H1 (cell line): ENCODE measurements around the gene EVC2. TPM values are rescaled to one million over a fixed set of nuclear protein-coding genes. Genes with fewer than 3 reads are reported as not detected.

ENCODE experiments used
- CHD2 ChIP-seq: IDR thresholded peaks from 2 replicates; pipeline ENCODE4 v1.6.1; 2012; ENCODE audit warnings: low read length, improper control_type of control experiment
- CTBP2 ChIP-seq: IDR thresholded peaks from 2 replicates; pipeline ENCODE4 v1.7.0; 2011; ENCODE audit warnings: borderline replicate concordance, mild to moderate bottlenecking, moderate library complexity, mixed read lengths, low read length; ENCODE audit not compliant: insufficient read depth, insufficient read length
- EP300 ChIP-seq, 2 experiments: IDR thresholded peaks; 1 replicate in 1 of 2; 2 replicates in 1 of 2; pipeline ENCODE4 v1.6.1; 2011 to 2012; ENCODE audit warnings: low read depth in 2 of 2, low read length in 2 of 2, mild to moderate bottlenecking in 2 of 2, borderline replicate concordance in 1 of 2, inconsistent platforms in 1 of 2, moderate library complexity in 1 of 2
- JUND ChIP-seq: IDR thresholded peaks from 2 replicates; pipeline ENCODE4 v1.6.1; 2011; ENCODE audit warnings: mild to moderate bottlenecking, improper control_type of control experiment, low read length
- NRF1 ChIP-seq: IDR thresholded peaks from 2 replicates; pipeline ENCODE4 v1.6.1; 2011; ENCODE audit warnings: mild to moderate bottlenecking, low read depth, low read length, improper control_type of control experiment
- PHF8 ChIP-seq: fragments of 200-600 bp; sonication (generic); conservative IDR thresholded peaks from 2 replicates; pipeline ENCODE4 v1.7.1; 2012; ENCODE audit warnings: low read depth, mild to moderate bottlenecking, inconsistent platforms, low read length, moderate library complexity
- RNF2 ChIP-seq: fragments of 200-900, 300-1000 bp; sonication (generic); IDR thresholded peaks from 2 replicates; pipeline ENCODE4 v1.7.1; 2016; ENCODE audit warnings: borderline replicate concordance, low read depth, mild to moderate bottlenecking, antibody characterized with exemption, low read length; ENCODE audit not compliant: poor library complexity, severe bottlenecking; ENCODE audit errors: missing control alignments
- polyA plus RNA-seq, 7 experiments: library from polyadenylated mRNA; depleted of rRNA in 3 of 7; stranded (reverse) in 5 of 7; unstranded in 2 of 7; fragments of >200 nt in 5 of 7; fragments of 200-250 nt in 2 of 7; gene quantifications; 1 replicate in 5 of 7; 2 replicates in 1 of 7; 4 replicates in 1 of 7; pipeline versions ENCODE4 v1.2.1 to v1.2.3, GENCODE V29; 2011 to 2013; ENCODE audit warnings: missing spikeins in 2 of 7, mixed read lengths in 2 of 7
- total RNA-seq: library from RNA; stranded (reverse); fragmentation: NEBNext Ultra II Directional; extraction: Animal tissue kit (Norgen Biotek cat#: 25700); gene quantifications from 2 replicates; pipeline ENCODE4 v1.2.1, GENCODE V29; 2021
- TF ChIP-seq, protein P1 (sequence below): fragments of 300-600 bp; sonication (generic); IDR thresholded peaks from 2 replicates; pipeline ENCODE4 v1.7.1; 2012; ENCODE audit warnings: low read length, moderate library complexity, mild to moderate bottlenecking, inconsistent platforms; ENCODE audit not compliant: insufficient replicate concordance
- TF ChIP-seq, protein P2 (sequence below): IDR thresholded peaks from 2 replicates; pipeline ENCODE4 v1.6.1; 2012; ENCODE audit warnings: inconsistent platforms

Gene EVC2
- total and polyA plus RNA-seq, 2 of the 8 experiments (the other 6 are each of a cell fraction or from before 2014, with no cell fraction given), result 0.73 to 5.9 TPM

DNA sequence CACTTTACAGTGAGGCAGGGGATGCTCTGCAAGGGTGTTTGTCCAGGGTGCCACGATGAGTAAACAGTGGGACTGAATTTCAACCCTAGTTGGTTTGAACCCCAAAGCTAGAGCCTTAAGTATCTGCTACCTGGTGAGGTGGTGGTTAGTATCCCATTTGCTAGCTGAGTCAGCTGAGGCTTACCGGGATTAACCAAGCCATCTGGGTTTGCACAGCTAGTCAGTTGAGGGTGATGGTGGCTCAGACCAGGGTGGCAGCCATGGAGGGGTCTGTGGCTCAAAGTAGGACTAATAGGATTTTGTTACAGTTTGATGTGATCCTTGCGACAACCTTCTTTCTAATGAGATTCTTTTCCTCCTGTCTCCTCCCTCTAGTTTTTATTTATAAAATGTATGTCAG, 4.6 kb upstream of the EVC2 start (continued):
- TF ChIP-seq, protein P1, sequence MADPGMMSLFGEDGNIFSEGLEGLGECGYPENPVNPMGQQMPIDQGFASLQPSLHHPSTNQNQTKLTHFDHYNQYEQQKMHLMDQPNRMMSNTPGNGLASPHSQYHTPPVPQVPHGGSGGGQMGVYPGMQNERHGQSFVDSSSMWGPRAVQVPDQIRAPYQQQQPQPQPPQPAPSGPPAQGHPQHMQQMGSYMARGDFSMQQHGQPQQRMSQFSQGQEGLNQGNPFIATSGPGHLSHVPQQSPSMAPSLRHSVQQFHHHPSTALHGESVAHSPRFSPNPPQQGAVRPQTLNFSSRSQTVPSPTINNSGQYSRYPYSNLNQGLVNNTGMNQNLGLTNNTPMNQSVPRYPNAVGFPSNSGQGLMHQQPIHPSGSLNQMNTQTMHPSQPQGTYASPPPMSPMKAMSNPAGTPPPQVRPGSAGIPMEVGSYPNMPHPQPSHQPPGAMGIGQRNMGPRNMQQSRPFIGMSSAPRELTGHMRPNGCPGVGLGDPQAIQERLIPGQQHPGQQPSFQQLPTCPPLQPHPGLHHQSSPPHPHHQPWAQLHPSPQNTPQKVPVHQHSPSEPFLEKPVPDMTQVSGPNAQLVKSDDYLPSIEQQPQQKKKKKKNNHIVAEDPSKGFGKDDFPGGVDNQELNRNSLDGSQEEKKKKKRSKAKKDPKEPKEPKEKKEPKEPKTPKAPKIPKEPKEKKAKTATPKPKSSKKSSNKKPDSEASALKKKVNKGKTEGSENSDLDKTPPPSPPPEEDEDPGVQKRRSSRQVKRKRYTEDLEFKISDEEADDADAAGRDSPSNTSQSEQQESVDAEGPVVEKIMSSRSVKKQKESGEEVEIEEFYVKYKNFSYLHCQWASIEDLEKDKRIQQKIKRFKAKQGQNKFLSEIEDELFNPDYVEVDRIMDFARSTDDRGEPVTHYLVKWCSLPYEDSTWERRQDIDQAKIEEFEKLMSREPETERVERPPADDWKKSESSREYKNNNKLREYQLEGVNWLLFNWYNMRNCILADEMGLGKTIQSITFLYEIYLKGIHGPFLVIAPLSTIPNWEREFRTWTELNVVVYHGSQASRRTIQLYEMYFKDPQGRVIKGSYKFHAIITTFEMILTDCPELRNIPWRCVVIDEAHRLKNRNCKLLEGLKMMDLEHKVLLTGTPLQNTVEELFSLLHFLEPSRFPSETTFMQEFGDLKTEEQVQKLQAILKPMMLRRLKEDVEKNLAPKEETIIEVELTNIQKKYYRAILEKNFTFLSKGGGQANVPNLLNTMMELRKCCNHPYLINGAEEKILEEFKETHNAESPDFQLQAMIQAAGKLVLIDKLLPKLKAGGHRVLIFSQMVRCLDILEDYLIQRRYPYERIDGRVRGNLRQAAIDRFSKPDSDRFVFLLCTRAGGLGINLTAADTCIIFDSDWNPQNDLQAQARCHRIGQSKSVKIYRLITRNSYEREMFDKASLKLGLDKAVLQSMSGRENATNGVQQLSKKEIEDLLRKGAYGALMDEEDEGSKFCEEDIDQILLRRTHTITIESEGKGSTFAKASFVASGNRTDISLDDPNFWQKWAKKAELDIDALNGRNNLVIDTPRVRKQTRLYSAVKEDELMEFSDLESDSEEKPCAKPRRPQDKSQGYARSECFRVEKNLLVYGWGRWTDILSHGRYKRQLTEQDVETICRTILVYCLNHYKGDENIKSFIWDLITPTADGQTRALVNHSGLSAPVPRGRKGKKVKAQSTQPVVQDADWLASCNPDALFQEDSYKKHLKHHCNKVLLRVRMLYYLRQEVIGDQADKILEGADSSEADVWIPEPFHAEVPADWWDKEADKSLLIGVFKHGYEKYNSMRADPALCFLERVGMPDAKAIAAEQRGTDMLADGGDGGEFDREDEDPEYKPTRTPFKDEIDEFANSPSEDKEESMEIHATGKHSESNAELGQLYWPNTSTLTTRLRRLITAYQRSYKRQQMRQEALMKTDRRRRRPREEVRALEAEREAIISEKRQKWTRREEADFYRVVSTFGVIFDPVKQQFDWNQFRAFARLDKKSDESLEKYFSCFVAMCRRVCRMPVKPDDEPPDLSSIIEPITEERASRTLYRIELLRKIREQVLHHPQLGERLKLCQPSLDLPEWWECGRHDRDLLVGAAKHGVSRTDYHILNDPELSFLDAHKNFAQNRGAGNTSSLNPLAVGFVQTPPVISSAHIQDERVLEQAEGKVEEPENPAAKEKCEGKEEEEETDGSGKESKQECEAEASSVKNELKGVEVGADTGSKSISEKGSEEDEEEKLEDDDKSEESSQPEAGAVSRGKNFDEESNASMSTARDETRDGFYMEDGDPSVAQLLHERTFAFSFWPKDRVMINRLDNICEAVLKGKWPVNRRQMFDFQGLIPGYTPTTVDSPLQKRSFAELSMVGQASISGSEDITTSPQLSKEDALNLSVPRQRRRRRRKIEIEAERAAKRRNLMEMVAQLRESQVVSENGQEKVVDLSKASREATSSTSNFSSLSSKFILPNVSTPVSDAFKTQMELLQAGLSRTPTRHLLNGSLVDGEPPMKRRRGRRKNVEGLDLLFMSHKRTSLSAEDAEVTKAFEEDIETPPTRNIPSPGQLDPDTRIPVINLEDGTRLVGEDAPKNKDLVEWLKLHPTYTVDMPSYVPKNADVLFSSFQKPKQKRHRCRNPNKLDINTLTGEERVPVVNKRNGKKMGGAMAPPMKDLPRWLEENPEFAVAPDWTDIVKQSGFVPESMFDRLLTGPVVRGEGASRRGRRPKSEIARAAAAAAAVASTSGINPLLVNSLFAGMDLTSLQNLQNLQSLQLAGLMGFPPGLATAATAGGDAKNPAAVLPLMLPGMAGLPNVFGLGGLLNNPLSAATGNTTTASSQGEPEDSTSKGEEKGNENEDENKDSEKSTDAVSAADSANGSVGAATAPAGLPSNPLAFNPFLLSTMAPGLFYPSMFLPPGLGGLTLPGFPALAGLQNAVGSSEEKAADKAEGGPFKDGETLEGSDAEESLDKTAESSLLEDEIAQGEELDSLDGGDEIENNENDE, result no peak
- TF ChIP-seq RNF2 (no peak), EP300 (IDR thresholded peaks at IDR 0.05; ENCODE audit: borderline replicate concordance in 1 of 2, low read depth in 2 of 2, low read length in 2 of 2) (no peak), NRF1 (no peak), CTBP2 (no peak), CHD2 (no peak), PHF8 (no peak), JUND (no peak)
- TF ChIP-seq, protein P2, sequence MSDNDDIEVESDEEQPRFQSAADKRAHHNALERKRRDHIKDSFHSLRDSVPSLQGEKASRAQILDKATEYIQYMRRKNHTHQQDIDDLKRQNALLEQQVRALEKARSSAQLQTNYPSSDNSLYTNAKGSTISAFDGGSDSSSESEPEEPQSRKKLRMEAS, result no peak
